Adrenal gland (tissue), 12 donors: ENCODE results near the gene ZIC1. TPM values are rescaled to one million over a fixed set of nuclear protein-coding genes. Genes with fewer than 3 reads are reported as not detected.

Experiments
- DNase-seq, 7 donors: peaks; one replicate each; pipeline ENCODE4 v3.0.0-alpha.2; 2019 to 2020
- H3K27ac ChIP-seq, 5 donors: fragments of 200-600 bp; sonication (generic) in 4 of 5; 1 replicate in 3 of 5; 2 replicates in 2 of 5; pipeline versions ENCODE4 v1.5.1 to v1.8.0; 2016 to 2020; ENCODE audit warnings: mild to moderate bottlenecking in 1 of 5
- H3K27me3 ChIP-seq: fragments of 200-600 bp; 2 replicates; pipeline ENCODE4 v1.8.0; 2021
- H3K36me3 ChIP-seq, 2 donors: fragments of 200-600 bp; replicated peaks in 1 of 2; 1 replicate in 1 of 2; 2 replicates in 1 of 2; pipeline versions ENCODE4 v1.5.1 to v1.8.0; 2018 to 2022
- H3K4me1 ChIP-seq, 2 donors: fragments of 200-600 bp; replicated peaks in 1 of 2; 1 replicate in 1 of 2; 2 replicates in 1 of 2; pipeline versions ENCODE4 v1.5.1 to v1.8.0; 2018 to 2021
- H3K4me3 ChIP-seq, 4 donors: fragments of 200-600 bp; sonication (generic) in 3 of 4; one replicate each; pipeline ENCODE4 v1.5.1; 2016 to 2018
- H3K9me3 ChIP-seq, 3 donors: fragments of 200-600 bp; sonication (generic) in 1 of 3; replicated peaks in 1 of 3; 1 replicate in 2 of 3; 2 replicates in 1 of 3; pipeline versions ENCODE4 v1.5.1 to v1.8.0; 2016 to 2021
- POLR2A ChIP-seq, 2 donors: fragments of 450-650 bp; IDR thresholded peaks; one replicate each; pipeline ENCODE4 v1.6.1; 2017; ENCODE audit warnings: antibody characterized with exemption in 2 of 2, mild to moderate bottlenecking in 2 of 2, moderate library complexity in 1 of 2
- WGBS, 4 donors: extraction: QIAGEN DNeasy Blood & Tissue Kit in 2 of 4; methylation state at CpG; one replicate each; pipeline versions ENCODE4 v1.1.5 to v1.1.7; 2013 to 2017; 5-methylcytosine and 5-hydroxymethylcytosine counted together
- intact Hi-C, 2 donors: fragments of 100-400 bp; cut with DNase I; formaldehyde crosslinking; loops; one replicate each; pipeline versions ENCODE4 v1.14.1 to v1.15.0; 2022 to 2023
- polyA plus RNA-seq, 3 donors: library from polyadenylated mRNA; stranded (reverse); fragments of 200-250 nt in 2 of 3; fragments of 350-450 nt in 1 of 3; fragmentation: Illumina TruSeq in 1 of 3; extraction: RNeasy Lipid Tissue Mini Kit (QIAGEN cat#74804) in 1 of 3; gene quantifications; one replicate each; pipeline ENCODE4 v1.2.3, GENCODE V29; 2013 to 2014
- total RNA-seq, 9 donors: library from RNA; depleted of rRNA in 4 of 9; stranded (reverse); fragments of >200 nt in 4 of 9; fragments of 120-200 nt in 1 of 9; fragmentation: NEBNext Ultra II Directional in 1 of 9; extraction: Animal tissue kit (Norgen Biotek cat#: 25700) in 1 of 9; gene quantifications; one replicate each; pipeline versions ENCODE4 v1.1.0 to v1.2.4, GENCODE V29; 2013 to 2023
- TF ChIP-seq, protein P1 (sequence below), 6 experiments: fragments of 450-650 bp in 4 of 6; fragments of 200-600 bp in 2 of 6; sonication (generic) in 1 of 6; IDR thresholded peaks; 1 replicate in 5 of 6; 2 replicates in 1 of 6; pipeline versions ENCODE4 v1.5.1 to v1.8.0; 2016 to 2021; ENCODE audit warnings: antibody characterized with exemption in 6 of 6, mild to moderate bottlenecking in 2 of 6, moderate library complexity in 1 of 6
- donor health status: healthy with polysubstance abuse.
- donor health status: Bipolar disorder and iron deficiency.
- donor health status: DM: yes; HTN: yes; CAD: no.
- donor health status: DM: no; HTN: no; CAD: no.
- donor health status: DM: no; HTN: no; CAD: no.
- donor health status: DM: yes; HTN: yes; CAD: no.

ZIC1 gene
- total and polyA plus RNA-seq, 12 donors = 0.08 to 0.64 (median 0.32) TPM; not detected in 9

DNA sequence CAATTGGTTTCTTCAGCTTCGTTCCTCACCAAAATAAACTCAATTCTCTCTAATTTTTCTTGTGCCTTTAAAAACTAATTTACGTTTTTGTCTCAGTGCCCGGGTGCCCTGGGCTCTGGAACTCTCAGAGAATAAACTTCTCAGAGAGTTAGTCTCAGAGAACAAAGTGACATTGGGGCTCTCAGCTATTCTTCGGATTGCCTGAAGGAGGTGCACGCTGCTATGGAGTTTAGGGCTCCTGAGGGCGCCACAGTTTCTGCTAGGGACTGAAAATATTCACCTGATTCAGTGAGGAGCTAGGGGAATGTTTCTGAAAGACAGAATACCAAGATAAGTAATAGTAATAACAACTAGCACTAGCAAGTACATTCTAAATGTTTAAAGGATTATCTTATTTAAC lies 25.5 kb upstream of the ZIC1 start:
- Histone ChIP-seq H3K9me3 (no peaks in the 10 kb centered on the region), H3K4me1 (no peaks in the 10 kb centered on the region), H3K36me3 (no peaks in the 10 kb centered on the region), H3K4me3 (no peak overlapping the region), H3K27me3 (peaks cover 81% of the 10 kb centered on the region), H3K27ac (no peak overlapping the region)
- 4 to 8% (median 5%) methylated on average over 6 of the region's 6 CpGs for WGBS, 4 donors
- no peak for DNase-seq
- intact Hi-C loops = no loop called here
- TF ChIP-seq, protein P1, sequence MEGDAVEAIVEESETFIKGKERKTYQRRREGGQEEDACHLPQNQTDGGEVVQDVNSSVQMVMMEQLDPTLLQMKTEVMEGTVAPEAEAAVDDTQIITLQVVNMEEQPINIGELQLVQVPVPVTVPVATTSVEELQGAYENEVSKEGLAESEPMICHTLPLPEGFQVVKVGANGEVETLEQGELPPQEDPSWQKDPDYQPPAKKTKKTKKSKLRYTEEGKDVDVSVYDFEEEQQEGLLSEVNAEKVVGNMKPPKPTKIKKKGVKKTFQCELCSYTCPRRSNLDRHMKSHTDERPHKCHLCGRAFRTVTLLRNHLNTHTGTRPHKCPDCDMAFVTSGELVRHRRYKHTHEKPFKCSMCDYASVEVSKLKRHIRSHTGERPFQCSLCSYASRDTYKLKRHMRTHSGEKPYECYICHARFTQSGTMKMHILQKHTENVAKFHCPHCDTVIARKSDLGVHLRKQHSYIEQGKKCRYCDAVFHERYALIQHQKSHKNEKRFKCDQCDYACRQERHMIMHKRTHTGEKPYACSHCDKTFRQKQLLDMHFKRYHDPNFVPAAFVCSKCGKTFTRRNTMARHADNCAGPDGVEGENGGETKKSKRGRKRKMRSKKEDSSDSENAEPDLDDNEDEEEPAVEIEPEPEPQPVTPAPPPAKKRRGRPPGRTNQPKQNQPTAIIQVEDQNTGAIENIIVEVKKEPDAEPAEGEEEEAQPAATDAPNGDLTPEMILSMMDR (IDR thresholded peaks at IDR 0.05) = no peak
- no peak for TF ChIP-seq POLR2A (IDR thresholded peaks at IDR 0.05)

DNA sequence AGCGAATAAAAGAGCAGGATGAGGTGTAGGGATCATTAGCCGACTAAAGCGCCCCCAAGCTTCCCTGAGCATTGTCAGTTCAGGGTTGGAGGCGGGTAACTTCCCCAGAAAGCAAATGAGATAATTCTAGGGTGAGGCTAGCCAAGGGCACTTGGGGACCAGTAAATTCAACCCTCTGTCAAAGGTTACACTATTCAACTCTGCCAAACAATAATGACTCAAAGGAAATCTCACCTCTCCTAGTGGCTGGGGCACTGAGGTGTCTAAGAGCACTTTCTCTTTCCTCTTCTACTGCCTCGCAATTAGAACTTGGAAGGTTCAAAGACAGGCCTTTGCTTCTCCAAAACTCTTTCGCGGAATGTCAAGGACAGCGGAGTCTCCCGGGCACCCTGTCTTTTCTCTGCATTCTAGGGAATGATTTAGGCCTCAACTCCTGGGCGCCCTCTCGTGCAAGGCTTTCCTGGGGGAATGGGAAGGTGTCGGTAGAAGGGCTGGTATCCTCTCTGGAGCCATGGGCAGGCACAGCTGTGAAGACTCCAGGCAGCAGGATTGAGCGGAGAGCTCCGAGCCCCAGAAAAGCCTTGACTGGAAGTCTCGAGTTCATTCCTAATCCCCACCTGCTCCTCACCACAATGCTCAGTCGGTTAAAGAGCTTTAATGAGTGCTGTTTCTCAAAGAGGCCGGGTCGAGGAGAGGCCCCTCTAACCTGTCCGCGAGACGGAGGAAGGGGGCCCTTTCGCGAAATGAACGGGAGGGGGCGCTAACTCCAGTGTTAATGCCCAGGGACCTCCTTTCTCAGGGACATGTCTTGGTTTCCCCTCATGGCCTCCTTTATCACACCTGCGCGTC lies 24.7 kb upstream of the ZIC1 start:
- DNase-seq = no peak
- TF ChIP-seq, protein P1 (IDR thresholded peaks at IDR 0.05) = no peak
- no peak for TF ChIP-seq POLR2A (IDR thresholded peaks at IDR 0.05)
- peaks cover 81% of the 10 kb centered on the region for H3K27me3 ChIP-seq
- no peaks in the 10 kb centered on the region for H3K9me3 ChIP-seq
- H3K4me3 ChIP-seq = no peak overlapping the region
- WGBS, 4 donors = 11 to 14% (median 14%) methylated on average over 17 to 27 of the region's 27 CpGs
- intact Hi-C loops = no loop called here
- H3K27ac ChIP-seq = no peak overlapping the region
- no peaks in the 10 kb centered on the region for H3K36me3 ChIP-seq
- no peaks in the 10 kb centered on the region for H3K4me1 ChIP-seq

DNA sequence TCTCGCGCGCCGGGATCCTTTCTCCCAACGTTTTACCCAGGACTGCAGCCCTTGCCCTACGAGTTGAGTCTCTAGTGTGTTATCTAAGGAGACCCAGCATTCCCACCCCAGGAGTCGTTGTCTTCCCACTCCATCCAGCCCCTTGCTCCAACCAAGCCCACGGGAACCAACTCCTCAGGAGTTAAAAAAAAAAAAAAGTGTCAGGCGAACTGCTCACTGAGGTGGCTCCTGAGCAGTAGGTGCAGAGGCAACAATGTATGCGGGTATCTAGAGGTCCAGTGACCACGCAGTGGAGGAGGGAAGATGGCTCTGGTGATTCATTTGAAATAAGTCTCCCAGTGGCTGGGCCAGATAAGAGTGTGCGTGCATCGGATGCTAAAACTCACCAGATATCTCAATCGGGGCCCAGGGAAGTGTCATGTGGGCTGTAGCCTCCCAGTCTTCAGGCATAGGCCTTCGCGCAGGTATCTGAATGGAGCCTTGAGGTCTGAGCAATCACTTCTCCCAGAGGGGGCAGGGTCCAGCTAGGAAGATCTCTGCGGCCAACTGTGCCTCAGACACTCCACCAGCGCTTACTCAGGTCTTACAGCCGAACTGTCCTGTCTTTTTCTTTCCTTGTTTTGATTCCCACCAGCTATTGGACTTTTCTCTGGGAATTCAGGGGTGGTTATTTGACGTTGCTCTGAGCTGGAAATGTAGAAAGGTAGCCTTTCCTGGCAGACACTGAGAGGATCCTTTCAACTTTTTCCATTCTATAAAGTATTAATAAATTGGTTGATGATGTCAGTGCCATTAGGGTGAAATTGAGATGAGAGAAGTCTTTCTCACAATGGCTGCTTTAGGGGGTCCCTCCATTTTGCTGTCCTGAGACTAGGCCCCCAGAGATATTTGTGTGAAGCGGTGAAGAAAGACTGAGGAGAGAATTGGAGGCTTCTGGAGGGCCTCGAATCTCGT lies 23.8 kb upstream of the ZIC1 start:
- no peak overlapping the region for H3K4me3 ChIP-seq
- H3K9me3 ChIP-seq = no peaks in the 10 kb centered on the region
- 10 to 16% (median 12%) methylated on average over 21 to 23 of the region's 23 CpGs for WGBS, 4 donors
- peaks cover 80% of the 10 kb centered on the region for H3K27me3 ChIP-seq
- DNase-seq = no peak
- TF ChIP-seq POLR2A (IDR thresholded peaks at IDR 0.05) = no peak
- TF ChIP-seq, protein P1 (IDR thresholded peaks at IDR 0.05) = no peak
- no peak overlapping the region for H3K27ac ChIP-seq
- no peaks in the 10 kb centered on the region for H3K36me3 ChIP-seq
- no peaks in the 10 kb centered on the region for H3K4me1 ChIP-seq
- intact Hi-C loops = no loop called here

DNA sequence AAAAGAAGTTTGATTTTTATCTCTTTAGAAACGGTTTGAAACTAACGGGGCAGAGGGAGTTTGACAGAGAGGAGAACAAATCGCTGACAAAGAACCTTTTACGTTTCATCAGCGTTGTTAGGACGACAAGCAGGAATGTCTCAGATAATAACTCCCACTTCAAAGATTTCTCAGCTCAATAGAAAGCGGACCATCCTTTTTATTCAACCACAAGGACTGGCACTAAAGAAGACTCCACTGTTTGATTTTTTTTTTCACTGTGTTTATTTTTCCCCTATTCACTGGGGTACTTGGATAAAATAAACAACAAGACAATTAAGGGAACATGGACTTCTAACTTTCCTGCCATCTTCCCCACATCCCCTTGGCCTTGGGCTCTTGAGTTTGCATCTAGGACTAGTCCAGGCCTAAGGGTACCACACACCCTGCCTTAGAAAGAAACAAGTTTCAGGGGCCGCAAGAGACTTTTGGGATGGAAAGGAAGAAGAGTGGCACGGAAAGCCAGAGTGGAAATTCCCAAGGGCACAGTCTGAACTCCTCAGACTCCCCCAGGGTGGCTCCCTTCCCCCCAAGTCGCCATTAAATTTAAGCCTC lies 21.8 kb upstream of the ZIC1 start:
- H3K36me3 ChIP-seq = no peaks in the 10 kb centered on the region
- 8 to 11% (median 9%) methylated on average over 10 of the region's 10 CpGs for WGBS, 4 donors
- TF ChIP-seq, protein P1 (IDR thresholded peaks at IDR 0.05) = no peak
- no peak for TF ChIP-seq POLR2A (IDR thresholded peaks at IDR 0.05)
- intact Hi-C loops = no loop called here
- H3K27me3 ChIP-seq = peaks cover 83% of the 10 kb centered on the region
- H3K4me3 ChIP-seq = no peak overlapping the region
- no peak overlapping the region for H3K27ac ChIP-seq
- DNase-seq = no peak
- no peaks in the 10 kb centered on the region for H3K9me3 ChIP-seq
- H3K4me1 ChIP-seq = no peaks in the 10 kb centered on the region
